ENCODE data around the gene IFT172. TPM values are rescaled to one million over a fixed set of nuclear protein-coding genes. Genes with fewer than 3 reads are reported as not detected.
A peak's percentile ranks its signal among the peaks of the same experiment; 100 is the strongest.

IFT172 gene
- total RNA-seq, 1 experiment from 2014 or later: 26.2 TPM

- no peak for DNase-seq
- Histone ChIP-seq H3K36me3 (ENCODE audit: low read depth) (no peaks in the 10 kb centered on the region), H3K4me1 (replicated peaks; ENCODE audit: insufficient read depth) (peaks cover 6% of the 10 kb centered on the region; the same call in 1 of the 2 replicates), H3K27me3 (ENCODE audit: insufficient read depth, low read depth) (no peaks in the 10 kb centered on the region), H3K4me3 (no peak overlapping the region), H3K4me2 (no peak overlapping the region), H2AFZ (no peak overlapping the region), H4K20me1 (ENCODE audit: insufficient read depth) (no peaks in the 10 kb centered on the region), H3K9me2 (ENCODE audit: insufficient read depth) (no peaks in the 10 kb centered on the region), H3F3A (ENCODE audit: insufficient read depth, low read depth) (no peaks in the 10 kb centered on the region), H3K9me3 (ENCODE audit: insufficient read depth, low read depth) (no peaks in the 10 kb centered on the region), H3K27ac (no peak overlapping the region), H3K79me2 (ENCODE audit: low read depth) (no peaks in the 10 kb centered on the region)
- intact Hi-C loops (cut with micrococcal nuclease; ENCODE audit: unreplicated experiment): no loop called here
- ChIA-PET CTCF (no interaction called here), POLR2A (ENCODE audit: unreplicated experiment) (no interaction called here)
- BruUV-seq (replicated peaks): no TSS peak
- TF ChIP-seq EZH2 (IDR thresholded peaks at IDR 0.05; ENCODE audit: low read depth) (no peak), CTCF (conservative IDR thresholded peaks at IDR 0.05) (no peak)
Observed at GRCh38 chr2:27502142-27502541, 12.6 kb upstream of the IFT172 start.

- Histone ChIP-seq H4K20me1 (ENCODE audit: insufficient read depth) (no peaks in the 10 kb centered on the region), H3K4me2 (no peak overlapping the region), H3F3A (ENCODE audit: insufficient read depth, low read depth) (peaks cover under 1% of the 10 kb centered on the region; the same call in 1 of the 2 replicates), H3K36me3 (ENCODE audit: low read depth) (no peaks in the 10 kb centered on the region), H3K27me3 (ENCODE audit: insufficient read depth, low read depth) (peaks cover under 1% of the 10 kb centered on the region; the same call in 1 of the 2 replicates), H3K79me2 (ENCODE audit: low read depth) (no peaks in the 10 kb centered on the region), H3K27ac (no peak overlapping the region), H3K9me2 (ENCODE audit: insufficient read depth) (no peaks in the 10 kb centered on the region), H3K4me1 (replicated peaks; ENCODE audit: insufficient read depth) (peaks cover 16% of the 10 kb centered on the region), H3K4me3 (no peak overlapping the region), H2AFZ (no peak overlapping the region), H3K9me3 (ENCODE audit: insufficient read depth, low read depth) (no peaks in the 10 kb centered on the region)
- TF ChIP-seq CTCF (conservative IDR thresholded peaks at IDR 0.05): no peak
- no peak for TF ChIP-seq EZH2 (IDR thresholded peaks at IDR 0.05; ENCODE audit: low read depth)
- POLR2A ChIA-PET (ENCODE audit: unreplicated experiment): no interaction called here
- no TSS peak for BruUV-seq (replicated peaks)
- intact Hi-C loops (cut with micrococcal nuclease; ENCODE audit: unreplicated experiment): no loop called here
- peak in 1 of 2 experiments; percentile 51 for DNase-seq
- CTCF ChIA-PET: no interaction called here
Observed at GRCh38 chr2:27501042-27501441, 11.5 kb upstream of the IFT172 start.

- no peak for TF ChIP-seq CTCF (conservative IDR thresholded peaks at IDR 0.05)
- TF ChIP-seq EZH2 (IDR thresholded peaks at IDR 0.05; ENCODE audit: low read depth): no peak
- Histone ChIP-seq H3K9me2 (ENCODE audit: insufficient read depth) (no peaks in the 10 kb centered on the region), H3K36me3 (ENCODE audit: low read depth) (no peaks in the 10 kb centered on the region), H3K4me1 (replicated peaks; ENCODE audit: insufficient read depth) (peaks cover 25% of the 10 kb centered on the region), H3K27me3 (ENCODE audit: insufficient read depth, low read depth) (peaks cover 7% of the 10 kb centered on the region; the same call in 1 of the 2 replicates), H3F3A (ENCODE audit: insufficient read depth, low read depth) (peaks cover 8% of the 10 kb centered on the region; the same call in 1 of the 2 replicates), H4K20me1 (ENCODE audit: insufficient read depth) (no peaks in the 10 kb centered on the region), H3K27ac (no peak overlapping the region), H3K9me3 (ENCODE audit: insufficient read depth, low read depth) (no peaks in the 10 kb centered on the region), H3K79me2 (ENCODE audit: low read depth) (no peaks in the 10 kb centered on the region), H3K4me2 (no peak overlapping the region), H3K4me3 (no peak overlapping the region), H2AFZ (no peak overlapping the region)
- no peak for DNase-seq
- CTCF ChIA-PET: no interaction called here
- POLR2A ChIA-PET (ENCODE audit: unreplicated experiment): no interaction called here
- BruUV-seq (replicated peaks): no TSS peak
- intact Hi-C loops (cut with micrococcal nuclease; ENCODE audit: unreplicated experiment): no loop called here
Observed at GRCh38 chr2:27498975-27499374, 9.4 kb upstream of the IFT172 start.

All from PC-9 (cell line).